GM19025 (cell line): Measurements from ENCODE around the gene TBC1D21.
"Not testable (repeated sequence)": the region's sequence is repeated elsewhere in the genome, so short reads cannot be mapped to it uniquely, and the experiment has no call there.

Experiments used
- ATAC-seq: cut with Tn5 transposase; IDR thresholded peaks from one replicate; pipeline ENCODE4 v1.9.1; 2021; ENCODE audit warnings: mild to moderate bottlenecking, low read depth, moderate library complexity; ENCODE audit not compliant: unreplicated experiment

The TBC1D21 gene

GRCh38 chr15:73926219-73927002 lies 53.0 kb downstream of the TBC1D21 start, which contains the start of gene LOXL1:
Gene LOXL1 (plus strand): TSS chr15:73926462. CDS start chr15:73926784, 322 bp downstream.
- no peak for ATAC-seq

GRCh38 chr15:73927003-73927475 lies 53.7 kb downstream of the TBC1D21 start:
- ATAC-seq, result no peak

GRCh38 chr15:73927476-73928240 lies 54.3 kb downstream of the TBC1D21 start:
- ATAC-seq, result no peak

- ATAC-seq, result no peak
These were observed 54.8 kb downstream of the TBC1D21 start for GRCh38 chr15:73928241-73928579.

GRCh38 chr15:73928971-73929627 lies 55.7 kb downstream of the TBC1D21 start:
- no peak for ATAC-seq

GRCh38 chr15:73930371-73930770 lies 57.0 kb downstream of the TBC1D21 start:
- ATAC-seq, result no peak

GRCh38 chr15:73930790-73931281 lies 57.5 kb downstream of the TBC1D21 start:
- ATAC-seq, result no peak

GRCh38 chr15:73931441-73931840 lies 58.1 kb downstream of the TBC1D21 start:
- no peak for ATAC-seq

- no peak for ATAC-seq
These were observed 59.2 kb downstream of the TBC1D21 start for GRCh38 chr15:73932381-73933191.

- ATAC-seq, result no peak
These were observed 60.9 kb downstream of the TBC1D21 start for GRCh38 chr15:73934281-73934680.

- ATAC-seq, result no peak
These were observed 62.2 kb downstream of the TBC1D21 start for GRCh38 chr15:73935547-73935946.

GRCh38 chr15:73936181-73936580 lies 62.8 kb downstream of the TBC1D21 start:
- ATAC-seq, result no peak

GRCh38 chr15:73936588-73937290 lies 63.4 kb downstream of the TBC1D21 start:
- ATAC-seq, result no peak

GRCh38 chr15:73937296-73937695 lies 63.9 kb downstream of the TBC1D21 start:
- no peak for ATAC-seq

- no peak for ATAC-seq
These were observed 64.4 kb downstream of the TBC1D21 start for GRCh38 chr15:73937726-73938125.

- not testable (repeated sequence) for ATAC-seq
These were observed 65.2 kb downstream of the TBC1D21 start for GRCh38 chr15:73938516-73938915.
